Stimulated activated CD4-positive, alpha-beta T cell treated with anti-CD3 and anti-CD28 coated beads, Interleukin-2, amount 100 ng/mL, for 48 hours (primary cell): ENCODE data around the gene SMG9.
A peak's percentile ranks its signal among the peaks of the same experiment; 100 is the strongest.

Experiments
- DNase-seq, 2 donors: peaks; one replicate each; pipeline ENCODE4 v3.0.0-alpha.2; 2020

Gene SMG9

GRCh38 chr19:43754503-43755255 lies at the start of gene SMG9:
SMG9 (minus strand) TSS chr19:43754962; CDS start chr19:43750741, 4,221 bp downstream.
- peak; percentile 96 to 98 for DNase-seq

GRCh38 chr19:43804432-43804831 lies 49.7 kb upstream of the SMG9 start:
- DNase-seq = no peak

GRCh38 chr19:43802216-43802951 lies 47.6 kb upstream of the SMG9 start, which contains the start of gene LYPD5:
LYPD5 (minus strand) TSS chr19:43802447; CDS start chr19:43802380, 67 bp downstream.
- no peak for DNase-seq

GRCh38 chr19:43799502-43800142 lies 44.9 kb upstream of the SMG9 start:
- DNase-seq = no peak

- peak; percentile 35 to 54 for DNase-seq
Measured at GRCh38 chr19:43798546-43799409, 44.0 kb upstream of the SMG9 start.

GRCh38 chr19:43798026-43798545 lies 43.3 kb upstream of the SMG9 start:
- no peak for DNase-seq

- DNase-seq = no peak
Measured at GRCh38 chr19:43797556-43797955, 42.8 kb upstream of the SMG9 start.

- no peak for DNase-seq
Measured at GRCh38 chr19:43797118-43797517, 42.4 kb upstream of the SMG9 start.

- no peak for DNase-seq
Measured at GRCh38 chr19:43790587-43790986, 35.8 kb upstream of the SMG9 start.

GRCh38 chr19:43789029-43789428 lies 34.3 kb upstream of the SMG9 start:
- no peak for DNase-seq

GRCh38 chr19:43786665-43787064 lies 31.9 kb upstream of the SMG9 start:
- DNase-seq = no peak

- DNase-seq = peak; percentile 45 to 55
Measured at GRCh38 chr19:43784981-43785808, 30.4 kb upstream of the SMG9 start.

GRCh38 chr19:43784241-43784980 lies 29.6 kb upstream of the SMG9 start:
- DNase-seq = peak; percentile 56 to 59

GRCh38 chr19:43783636-43784035 lies 28.9 kb upstream of the SMG9 start:
- no peak for DNase-seq

GRCh38 chr19:43782689-43783231 lies 28.0 kb upstream of the SMG9 start:
- DNase-seq = no peak

GRCh38 chr19:43782311-43782660 lies 27.5 kb upstream of the SMG9 start:
- no peak for DNase-seq

GRCh38 chr19:43781630-43782310 lies 27.0 kb upstream of the SMG9 start:
- DNase-seq = no peak

- DNase-seq = peak; percentile 58 to 62
Measured at GRCh38 chr19:43780706-43781525, 26.2 kb upstream of the SMG9 start, which contains the start of gene KCNN4. KCNN4 (minus strand) TSS chr19:43780973; CDS start chr19:43780861, 112 bp downstream.

- DNase-seq = no peak
Measured at GRCh38 chr19:43779820-43780219, 25.1 kb upstream of the SMG9 start.
